Ovary (tissue), 3 donors: ENCODE measurements around the gene MAPK1.

Experiments
- EP300 ChIP-seq: sonication (generic); formaldehyde crosslinking; IDR thresholded peaks from one replicate; pipeline ENCODE4 v1.6.1; 2017; ENCODE audit warnings: antibody characterized with exemption
- POLR2A ChIP-seq: fragments of 450-650 bp; IDR thresholded peaks from one replicate; pipeline ENCODE4 v1.6.1; 2017; ENCODE audit warnings: antibody characterized with exemption, mild to moderate bottlenecking, moderate library complexity
- TF ChIP-seq, protein P1 (sequence below), 3 donors: fragments of 450-650 bp in 2 of 3; fragments of 200-600 bp in 1 of 3; IDR thresholded peaks; one replicate each; pipeline versions ENCODE4 v1.5.1 to v1.8.0; 2016 to 2022; ENCODE audit warnings: antibody characterized with exemption in 3 of 3, mild to moderate bottlenecking in 1 of 3
- donor health status: DM: no; HTN: no; CAD: no.

DNA sequence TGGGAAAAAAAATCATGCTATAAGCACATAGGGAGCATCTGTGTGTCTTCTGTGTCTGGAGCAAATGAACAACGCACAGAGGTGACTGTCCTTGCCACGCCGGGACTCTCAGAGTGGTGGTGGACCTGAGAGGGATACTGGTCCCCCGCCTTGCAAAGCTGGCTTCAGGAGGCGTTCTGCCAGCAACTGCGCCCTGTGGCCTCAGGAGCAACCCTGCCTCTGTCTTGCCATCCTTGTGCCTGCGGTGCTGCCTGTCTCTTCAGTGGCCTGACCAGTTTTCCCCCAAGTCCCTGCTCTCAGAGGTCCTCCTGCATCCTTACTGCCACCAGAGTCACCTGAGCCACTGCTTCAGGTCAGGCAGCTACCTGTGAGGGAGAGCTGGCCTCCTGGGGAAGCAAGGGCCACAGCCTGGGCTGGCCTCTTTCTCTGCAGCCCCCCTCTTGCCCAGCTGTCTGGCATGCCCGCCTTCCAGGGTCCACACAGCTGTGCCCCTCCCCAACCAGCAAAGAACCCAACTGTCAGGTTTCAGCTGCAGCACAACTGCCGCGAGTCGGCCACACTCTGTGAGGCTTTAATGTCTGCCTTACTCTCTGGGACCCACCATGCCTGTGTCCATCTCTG, 101.4 kb downstream of the MAPK1 start:
- TF ChIP-seq, protein P1, sequence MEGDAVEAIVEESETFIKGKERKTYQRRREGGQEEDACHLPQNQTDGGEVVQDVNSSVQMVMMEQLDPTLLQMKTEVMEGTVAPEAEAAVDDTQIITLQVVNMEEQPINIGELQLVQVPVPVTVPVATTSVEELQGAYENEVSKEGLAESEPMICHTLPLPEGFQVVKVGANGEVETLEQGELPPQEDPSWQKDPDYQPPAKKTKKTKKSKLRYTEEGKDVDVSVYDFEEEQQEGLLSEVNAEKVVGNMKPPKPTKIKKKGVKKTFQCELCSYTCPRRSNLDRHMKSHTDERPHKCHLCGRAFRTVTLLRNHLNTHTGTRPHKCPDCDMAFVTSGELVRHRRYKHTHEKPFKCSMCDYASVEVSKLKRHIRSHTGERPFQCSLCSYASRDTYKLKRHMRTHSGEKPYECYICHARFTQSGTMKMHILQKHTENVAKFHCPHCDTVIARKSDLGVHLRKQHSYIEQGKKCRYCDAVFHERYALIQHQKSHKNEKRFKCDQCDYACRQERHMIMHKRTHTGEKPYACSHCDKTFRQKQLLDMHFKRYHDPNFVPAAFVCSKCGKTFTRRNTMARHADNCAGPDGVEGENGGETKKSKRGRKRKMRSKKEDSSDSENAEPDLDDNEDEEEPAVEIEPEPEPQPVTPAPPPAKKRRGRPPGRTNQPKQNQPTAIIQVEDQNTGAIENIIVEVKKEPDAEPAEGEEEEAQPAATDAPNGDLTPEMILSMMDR (IDR thresholded peaks at IDR 0.05): no peak
- no peak for TF ChIP-seq POLR2A
- no peak for TF ChIP-seq EP300
